ENCODE data around the gene ANK3. TPM values are rescaled to one million over a fixed set of nuclear protein-coding genes. Genes with fewer than 3 reads are reported as not detected.

ANK3 gene
- total RNA-seq, 4 donors from 2014 or later: 34.8 to 91.3 (median 56.7) TPM

GRCh38 chr10:60380781-60381180 is 8.9 kb downstream of the ANK3 start:
- intact Hi-C loops (cut with DNase I; ENCODE audit: low total_unique reads): no loop called here
- no peak for TF ChIP-seq POLR2A (IDR thresholded peaks at IDR 0.05)
- TF ChIP-seq, protein P1, sequence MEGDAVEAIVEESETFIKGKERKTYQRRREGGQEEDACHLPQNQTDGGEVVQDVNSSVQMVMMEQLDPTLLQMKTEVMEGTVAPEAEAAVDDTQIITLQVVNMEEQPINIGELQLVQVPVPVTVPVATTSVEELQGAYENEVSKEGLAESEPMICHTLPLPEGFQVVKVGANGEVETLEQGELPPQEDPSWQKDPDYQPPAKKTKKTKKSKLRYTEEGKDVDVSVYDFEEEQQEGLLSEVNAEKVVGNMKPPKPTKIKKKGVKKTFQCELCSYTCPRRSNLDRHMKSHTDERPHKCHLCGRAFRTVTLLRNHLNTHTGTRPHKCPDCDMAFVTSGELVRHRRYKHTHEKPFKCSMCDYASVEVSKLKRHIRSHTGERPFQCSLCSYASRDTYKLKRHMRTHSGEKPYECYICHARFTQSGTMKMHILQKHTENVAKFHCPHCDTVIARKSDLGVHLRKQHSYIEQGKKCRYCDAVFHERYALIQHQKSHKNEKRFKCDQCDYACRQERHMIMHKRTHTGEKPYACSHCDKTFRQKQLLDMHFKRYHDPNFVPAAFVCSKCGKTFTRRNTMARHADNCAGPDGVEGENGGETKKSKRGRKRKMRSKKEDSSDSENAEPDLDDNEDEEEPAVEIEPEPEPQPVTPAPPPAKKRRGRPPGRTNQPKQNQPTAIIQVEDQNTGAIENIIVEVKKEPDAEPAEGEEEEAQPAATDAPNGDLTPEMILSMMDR (IDR thresholded peaks at IDR 0.05): no peak
- no peak overlapping the region for H3K27ac ChIP-seq
- H3K9me3 ChIP-seq: no peaks in the 10 kb centered on the region
- no peak for DNase-seq
- no peaks in the 10 kb centered on the region for H3K4me1 ChIP-seq
- H3K36me3 ChIP-seq: no peaks in the 10 kb centered on the region
- H3K27me3 ChIP-seq: no peaks in the 10 kb centered on the region
- no peak overlapping the region for H3K4me3 ChIP-seq

DNA sequence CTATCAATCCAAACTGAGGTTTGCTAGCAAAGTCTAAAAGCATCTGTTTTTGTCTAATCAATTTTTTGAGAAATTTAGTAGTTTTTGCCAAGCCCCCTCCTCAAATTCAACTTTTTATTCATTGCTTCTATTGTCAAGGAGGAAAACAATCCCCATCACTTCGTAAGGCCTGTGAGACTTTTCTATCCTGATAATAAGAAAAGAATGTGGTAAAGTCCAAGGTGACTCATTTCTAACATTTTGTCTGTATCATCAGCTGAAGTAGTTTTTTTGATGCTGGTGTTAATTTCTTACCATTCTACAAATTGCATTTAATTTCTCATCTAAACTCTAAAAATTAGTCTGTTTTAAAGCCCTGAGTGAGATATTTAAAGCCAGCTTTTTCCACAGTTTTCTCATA is 11.7 kb downstream of the ANK3 start:
- no peaks in the 10 kb centered on the region for H3K4me1 ChIP-seq

DNA sequence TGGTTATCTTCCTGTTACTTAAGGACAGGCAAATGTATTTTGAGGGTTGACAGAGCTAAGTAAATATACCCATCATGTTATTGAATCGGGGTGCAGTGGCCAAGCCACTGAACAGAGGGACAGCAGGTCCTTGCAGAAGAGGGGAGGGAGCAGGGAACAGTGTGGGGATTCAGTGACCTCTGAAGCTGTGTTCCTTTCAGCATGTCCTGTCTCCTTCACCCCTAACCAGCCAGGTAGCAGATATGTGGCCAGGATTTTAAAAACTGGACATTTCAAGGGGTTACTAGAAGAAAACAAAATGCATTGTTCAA is 12.7 kb downstream of the ANK3 start:
- no peaks in the 10 kb centered on the region for H3K9me3 ChIP-seq
- no peak for DNase-seq
- TF ChIP-seq POLR2A (IDR thresholded peaks at IDR 0.05): no peak
- TF ChIP-seq, protein P1 (IDR thresholded peaks at IDR 0.05): no peak
- H3K4me1 ChIP-seq: no peaks in the 10 kb centered on the region
- H3K27ac ChIP-seq: no peak overlapping the region
- intact Hi-C loops (cut with DNase I; ENCODE audit: low total_unique reads): no loop called here
- no peaks in the 10 kb centered on the region for H3K27me3 ChIP-seq
- H3K4me3 ChIP-seq: no peak overlapping the region
- no peaks in the 10 kb centered on the region for H3K36me3 ChIP-seq

More for the DNA sequence above, 11.7 kb downstream of the ANK3 start:
- no peak overlapping the region for H3K27ac ChIP-seq
- no peaks in the 10 kb centered on the region for H3K9me3 ChIP-seq
- H3K4me3 ChIP-seq: no peak overlapping the region
- TF ChIP-seq, protein P1 (IDR thresholded peaks at IDR 0.05): no peak
- TF ChIP-seq POLR2A (IDR thresholded peaks at IDR 0.05): no peak
- no peak for DNase-seq
- intact Hi-C loops (cut with DNase I; ENCODE audit: low total_unique reads): no loop called here
- H3K27me3 ChIP-seq: no peaks in the 10 kb centered on the region
- H3K36me3 ChIP-seq: no peaks in the 10 kb centered on the region

GRCh38 chr10:60376221-60377041 is 13.2 kb downstream of the ANK3 start:
- no peaks in the 10 kb centered on the region for H3K4me1 ChIP-seq
- intact Hi-C loops (cut with DNase I; ENCODE audit: low total_unique reads): no loop called here
- TF ChIP-seq POLR2A (IDR thresholded peaks at IDR 0.05): no peak
- TF ChIP-seq, protein P1 (IDR thresholded peaks at IDR 0.05): no peak

GRCh38 chr10:60375293-60376004 is 14.2 kb downstream of the ANK3 start:
- Histone ChIP-seq H3K27ac (no peak overlapping the region), H3K27me3 (no peaks in the 10 kb centered on the region), H3K4me3 (no peak overlapping the region), H3K4me1 (no peaks in the 10 kb centered on the region), H3K36me3 (no peaks in the 10 kb centered on the region), H3K9me3 (no peaks in the 10 kb centered on the region)
- TF ChIP-seq POLR2A (IDR thresholded peaks at IDR 0.05): no peak
- TF ChIP-seq, protein P1 (IDR thresholded peaks at IDR 0.05): no peak
- intact Hi-C loops (cut with DNase I; ENCODE audit: low total_unique reads): no loop called here
- DNase-seq: no peak

More at GRCh38 chr10:60376221-60377041, 13.2 kb downstream of the ANK3 start:
- Histone ChIP-seq H3K27ac (no peak overlapping the region), H3K9me3 (no peaks in the 10 kb centered on the region), H3K4me3 (no peak overlapping the region), H3K36me3 (no peaks in the 10 kb centered on the region), H3K27me3 (no peaks in the 10 kb centered on the region)
- no peak for DNase-seq

Data from uterus (tissue), 4 donors.